ENCODE data around the gene SLC38A3. TPM values are rescaled to one million over a fixed set of nuclear protein-coding genes. Genes with fewer than 3 reads are reported as not detected.

The SLC38A3 gene
- total RNA-seq, 1 donor from 2014 or later, result 0.52 TPM

GRCh38 chr3:50214824-50215223 is 9.8 kb downstream of the SLC38A3 start:
- H3K9ac ChIP-seq (ENCODE audit: low read depth in 1 of 3, low read length in 3 of 3), result peak overlapping the region in 1 of 3 donors; percentile 69
- H3K27ac ChIP-seq (ENCODE audit: low read depth, low read length), result no peak overlapping the region
- H3K9me3 ChIP-seq (ENCODE audit: control insufficient read depth in 3 of 3, low read length in 3 of 3), result no peaks in the 10 kb centered on the region
- H3K36me3 ChIP-seq (ENCODE audit: control insufficient read depth in 3 of 3, insufficient read depth in 3 of 3, low read length in 3 of 3), result peaks cover 10 to 29% (median 16%) of the 10 kb centered on the region in 3 donors
- peaks cover 12 to 66% (median 37%) of the 10 kb centered on the region in 3 donors for H3K4me1 ChIP-seq (ENCODE audit: control insufficient read depth in 3 of 3, insufficient read depth in 3 of 3, low read length in 3 of 3)
- no peak overlapping the region for H3K4me3 ChIP-seq (ENCODE audit: low read length in 3 of 3)
- no peaks in the 10 kb centered on the region for H3K27me3 ChIP-seq (ENCODE audit: control insufficient read depth in 3 of 3, insufficient read depth in 3 of 3, low read length in 3 of 3)

- no peaks in the 10 kb centered on the region for H3K27me3 ChIP-seq (ENCODE audit: control insufficient read depth in 3 of 3, insufficient read depth in 3 of 3, low read length in 3 of 3)
Measured at GRCh38 chr3:50215529-50215928, 10.5 kb downstream of the SLC38A3 start.

GRCh38 chr3:50217681-50218080 is 12.6 kb downstream of the SLC38A3 start:
- Histone ChIP-seq H3K4me1 (ENCODE audit: control insufficient read depth in 3 of 3, insufficient read depth in 3 of 3, low read length in 3 of 3) (peaks cover 20 to 59% (median 30%) of the 10 kb centered on the region in 3 donors), H3K36me3 (ENCODE audit: control insufficient read depth in 3 of 3, insufficient read depth in 3 of 3, low read length in 3 of 3) (peaks cover 10 to 32% (median 16%) of the 10 kb centered on the region in 3 donors), H3K27me3 (ENCODE audit: control insufficient read depth in 3 of 3, insufficient read depth in 3 of 3, low read length in 3 of 3) (no peaks in the 10 kb centered on the region), H3K9ac (ENCODE audit: low read depth in 1 of 3, low read length in 3 of 3) (peak overlapping the region in 1 of 3 donors; percentile 16), H3K9me3 (ENCODE audit: control insufficient read depth in 3 of 3, low read length in 3 of 3) (no peaks in the 10 kb centered on the region), H3K27ac (ENCODE audit: low read depth, low read length) (no peak overlapping the region), H3K4me3 (ENCODE audit: low read length in 3 of 3) (no peak overlapping the region)

More at GRCh38 chr3:50215529-50215928, 10.5 kb downstream of the SLC38A3 start:
- H3K36me3 ChIP-seq (ENCODE audit: control insufficient read depth in 3 of 3, insufficient read depth in 3 of 3, low read length in 3 of 3), result peaks cover 10 to 32% (median 16%) of the 10 kb centered on the region in 3 donors
- no peak overlapping the region for H3K4me3 ChIP-seq (ENCODE audit: low read length in 3 of 3)
- no peaks in the 10 kb centered on the region for H3K9me3 ChIP-seq (ENCODE audit: control insufficient read depth in 3 of 3, low read length in 3 of 3)
- no peak overlapping the region for H3K27ac ChIP-seq (ENCODE audit: low read depth, low read length)
- peaks cover 13 to 66% (median 37%) of the 10 kb centered on the region in 3 donors for H3K4me1 ChIP-seq (ENCODE audit: control insufficient read depth in 3 of 3, insufficient read depth in 3 of 3, low read length in 3 of 3)
- H3K9ac ChIP-seq (ENCODE audit: low read depth in 1 of 3, low read length in 3 of 3), result no peak overlapping the region

- H3K27me3 ChIP-seq (ENCODE audit: control insufficient read depth in 3 of 3, insufficient read depth in 3 of 3, low read length in 3 of 3), result no peaks in the 10 kb centered on the region
- peaks cover 10 to 32% (median 16%) of the 10 kb centered on the region in 3 donors for H3K36me3 ChIP-seq (ENCODE audit: control insufficient read depth in 3 of 3, insufficient read depth in 3 of 3, low read length in 3 of 3)
- H3K9ac ChIP-seq (ENCODE audit: low read depth in 1 of 3, low read length in 3 of 3), result peak overlapping the region in 1 of 3 donors; percentile 8
- H3K4me1 ChIP-seq (ENCODE audit: control insufficient read depth in 3 of 3, insufficient read depth in 3 of 3, low read length in 3 of 3), result peaks cover 20 to 51% (median 23%) of the 10 kb centered on the region in 3 donors
- no peak overlapping the region for H3K27ac ChIP-seq (ENCODE audit: low read depth, low read length)
- H3K4me3 ChIP-seq (ENCODE audit: low read length in 3 of 3), result no peak overlapping the region
- no peaks in the 10 kb centered on the region for H3K9me3 ChIP-seq (ENCODE audit: control insufficient read depth in 3 of 3, low read length in 3 of 3)
Measured at GRCh38 chr3:50218448-50218847, 13.4 kb downstream of the SLC38A3 start.

- H3K9ac ChIP-seq (ENCODE audit: low read depth in 1 of 3, low read length in 3 of 3), result no peak overlapping the region
- peaks cover 15 to 43% (median 20%) of the 10 kb centered on the region in 3 donors for H3K4me1 ChIP-seq (ENCODE audit: control insufficient read depth in 3 of 3, insufficient read depth in 3 of 3, low read length in 3 of 3)
- H3K27me3 ChIP-seq (ENCODE audit: control insufficient read depth in 3 of 3, insufficient read depth in 3 of 3, low read length in 3 of 3), result no peaks in the 10 kb centered on the region
- no peak overlapping the region for H3K27ac ChIP-seq (ENCODE audit: low read depth, low read length)
- no peak overlapping the region for H3K4me3 ChIP-seq (ENCODE audit: low read length in 3 of 3)
- H3K9me3 ChIP-seq (ENCODE audit: control insufficient read depth in 3 of 3, low read length in 3 of 3), result no peaks in the 10 kb centered on the region
- peaks cover 10 to 32% (median 13%) of the 10 kb centered on the region in 3 donors for H3K36me3 ChIP-seq (ENCODE audit: control insufficient read depth in 3 of 3, insufficient read depth in 3 of 3, low read length in 3 of 3)
Measured at GRCh38 chr3:50219285-50219684, 14.2 kb downstream of the SLC38A3 start.

DNA sequence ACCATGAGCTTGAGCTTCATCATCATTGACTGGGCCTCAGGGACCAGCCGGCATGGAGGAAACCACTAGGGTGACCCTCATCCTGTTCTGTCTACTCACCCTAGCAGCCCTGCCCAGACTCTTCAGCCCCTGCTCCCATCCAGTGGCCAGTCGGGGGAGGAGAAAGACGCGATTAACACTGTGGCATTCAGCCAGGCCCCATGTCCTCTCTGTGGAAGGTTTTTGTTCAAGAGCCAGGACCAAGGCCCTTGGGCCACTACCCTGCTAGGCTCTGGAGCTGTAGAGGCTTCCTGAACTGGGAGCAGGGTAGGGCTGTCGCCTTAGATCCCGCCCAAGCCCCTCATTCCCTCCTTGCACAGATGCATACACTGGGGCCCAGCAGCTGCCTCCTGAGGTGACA is 15.0 kb downstream of the SLC38A3 start:
- no peak overlapping the region for H3K4me3 ChIP-seq (ENCODE audit: low read length in 3 of 3)
- peaks cover 10 to 27% (median 11%) of the 10 kb centered on the region in 3 donors for H3K36me3 ChIP-seq (ENCODE audit: control insufficient read depth in 3 of 3, insufficient read depth in 3 of 3, low read length in 3 of 3)
- H3K4me1 ChIP-seq (ENCODE audit: control insufficient read depth in 3 of 3, insufficient read depth in 3 of 3, low read length in 3 of 3), result peaks cover 7 to 34% (median 20%) of the 10 kb centered on the region in 3 donors
- no peak overlapping the region for H3K27ac ChIP-seq (ENCODE audit: low read depth, low read length)
- H3K9ac ChIP-seq (ENCODE audit: low read depth in 1 of 3, low read length in 3 of 3), result peak overlapping the region in 1 of 3 donors; percentile 40
- no peaks in the 10 kb centered on the region for H3K9me3 ChIP-seq (ENCODE audit: control insufficient read depth in 3 of 3, low read length in 3 of 3)
- H3K27me3 ChIP-seq (ENCODE audit: control insufficient read depth in 3 of 3, insufficient read depth in 3 of 3, low read length in 3 of 3), result no peaks in the 10 kb centered on the region

DNA sequence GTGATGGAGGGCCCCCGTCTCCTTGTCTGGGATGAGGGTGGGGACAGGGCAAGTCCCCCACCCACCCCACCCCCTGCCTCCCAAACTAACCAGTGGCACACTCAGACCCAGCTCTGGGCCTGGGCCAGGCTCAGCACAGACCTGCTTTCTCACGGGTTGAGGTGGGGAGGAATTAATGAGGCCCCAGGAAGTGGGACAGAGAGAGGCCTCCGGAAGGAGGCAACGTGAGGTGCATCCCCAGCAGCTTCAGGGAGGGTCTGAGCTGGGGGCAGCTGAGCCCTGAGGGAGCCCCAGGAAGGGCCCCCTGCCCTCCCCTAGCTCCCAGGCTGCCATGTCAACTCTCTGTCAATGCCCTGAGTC is 16.0 kb downstream of the SLC38A3 start:
- no peak overlapping the region for H3K4me3 ChIP-seq (ENCODE audit: low read length in 3 of 3)
- H3K9me3 ChIP-seq (ENCODE audit: control insufficient read depth in 3 of 3, low read length in 3 of 3), result no peaks in the 10 kb centered on the region
- H3K9ac ChIP-seq (ENCODE audit: low read depth in 1 of 3, low read length in 3 of 3), result peak overlapping the region in 1 of 3 donors; percentile 72
- H3K36me3 ChIP-seq (ENCODE audit: control insufficient read depth in 3 of 3, insufficient read depth in 3 of 3, low read length in 3 of 3), result peaks cover 10 to 25% (median 11%) of the 10 kb centered on the region in 3 donors
- no peak overlapping the region for H3K27ac ChIP-seq (ENCODE audit: low read depth, low read length)
- no peaks in the 10 kb centered on the region for H3K27me3 ChIP-seq (ENCODE audit: control insufficient read depth in 3 of 3, insufficient read depth in 3 of 3, low read length in 3 of 3)
- peaks cover 12 to 34% (median 23%) of the 10 kb centered on the region in 3 donors for H3K4me1 ChIP-seq (ENCODE audit: control insufficient read depth in 3 of 3, insufficient read depth in 3 of 3, low read length in 3 of 3)

DNA sequence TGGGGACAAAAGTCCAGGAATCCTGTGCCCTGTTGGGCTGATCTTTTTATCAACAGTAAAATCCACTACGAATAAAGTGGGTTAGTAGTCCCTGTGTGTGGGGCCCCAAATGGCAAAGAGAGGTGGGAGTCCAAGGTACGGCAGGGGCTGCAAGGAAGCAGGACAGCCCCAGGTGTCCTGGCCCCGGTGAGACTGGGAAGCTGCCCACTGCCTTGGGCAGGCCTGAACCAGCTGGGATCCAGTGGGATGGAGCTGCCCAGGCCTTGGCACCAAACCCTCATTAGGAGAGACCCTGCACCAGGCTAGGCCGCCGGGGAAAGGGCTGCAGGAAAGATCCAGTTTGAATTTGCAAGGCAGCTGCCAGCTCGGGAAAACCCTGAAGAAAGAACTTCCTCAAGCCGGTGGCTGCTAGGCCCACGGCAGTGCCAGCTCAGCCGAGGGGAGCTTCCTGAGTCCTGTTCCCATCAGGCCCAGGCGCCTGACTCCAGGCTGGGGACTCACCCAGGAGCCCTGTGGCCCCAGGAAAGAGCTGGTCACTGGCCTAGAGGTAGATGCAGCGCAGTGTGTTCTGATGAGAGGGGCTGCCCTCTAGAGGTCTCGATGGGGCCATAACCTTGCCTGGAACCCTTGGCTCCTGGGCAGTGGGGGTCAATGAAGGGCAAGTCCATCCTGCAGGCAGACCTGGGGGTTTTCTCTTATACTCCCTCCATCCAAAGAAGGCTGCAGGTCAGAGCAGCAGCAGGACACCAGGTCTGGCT is 16.5 kb downstream of the SLC38A3 start:
- Histone ChIP-seq H3K27ac (ENCODE audit: low read depth, low read length) (no peak overlapping the region), H3K27me3 (ENCODE audit: control insufficient read depth in 3 of 3, insufficient read depth in 3 of 3, low read length in 3 of 3) (no peaks in the 10 kb centered on the region), H3K36me3 (ENCODE audit: control insufficient read depth in 3 of 3, insufficient read depth in 3 of 3, low read length in 3 of 3) (peaks cover 10 to 24% (median 11%) of the 10 kb centered on the region in 3 donors), H3K4me3 (ENCODE audit: low read length in 3 of 3) (no peak overlapping the region), H3K4me1 (ENCODE audit: control insufficient read depth in 3 of 3, insufficient read depth in 3 of 3, low read length in 3 of 3) (peaks cover 16 to 37% (median 26%) of the 10 kb centered on the region in 3 donors), H3K9me3 (ENCODE audit: control insufficient read depth in 3 of 3, low read length in 3 of 3) (no peaks in the 10 kb centered on the region), H3K9ac (ENCODE audit: low read depth in 1 of 3, low read length in 3 of 3) (peak overlapping the region in 2 of 3 donors; percentile 32 to 72)

GRCh38 chr3:50222169-50222528 is 17.1 kb downstream of the SLC38A3 start:
- Histone ChIP-seq H3K4me3 (ENCODE audit: low read length in 3 of 3) (no peak overlapping the region), H3K9ac (ENCODE audit: low read depth in 1 of 3, low read length in 3 of 3) (peak overlapping the region in 1 of 3 donors; percentile 72), H3K27me3 (ENCODE audit: control insufficient read depth in 3 of 3, insufficient read depth in 3 of 3, low read length in 3 of 3) (no peaks in the 10 kb centered on the region), H3K36me3 (ENCODE audit: control insufficient read depth in 3 of 3, insufficient read depth in 3 of 3, low read length in 3 of 3) (peaks cover 10 to 21% (median 11%) of the 10 kb centered on the region in 3 donors), H3K9me3 (ENCODE audit: control insufficient read depth in 3 of 3, low read length in 3 of 3) (no peaks in the 10 kb centered on the region), H3K27ac (ENCODE audit: low read depth, low read length) (no peak overlapping the region), H3K4me1 (ENCODE audit: control insufficient read depth in 3 of 3, insufficient read depth in 3 of 3, low read length in 3 of 3) (peaks cover 21 to 42% (median 30%) of the 10 kb centered on the region in 3 donors)

DNA sequence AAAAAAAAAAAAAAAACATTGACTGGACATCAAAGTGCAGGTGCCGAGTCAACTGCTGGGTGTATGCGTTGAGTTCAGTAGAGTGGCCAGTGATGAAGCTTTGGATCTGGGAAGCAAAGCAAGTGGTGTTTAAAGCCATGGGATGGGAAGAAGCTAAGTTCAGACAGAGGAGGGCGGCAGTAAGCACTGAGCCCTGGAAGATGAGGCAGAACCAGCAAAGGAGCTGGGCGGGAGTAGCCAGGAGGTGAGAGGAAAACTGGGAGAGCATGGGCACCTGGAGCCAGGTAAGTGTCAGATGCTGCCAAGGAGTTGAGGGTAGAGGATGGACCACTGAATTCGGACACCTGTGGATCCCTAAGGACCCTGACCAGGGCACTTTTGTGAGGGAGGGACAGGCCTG is 19.6 kb downstream of the SLC38A3 start:
- no peaks in the 10 kb centered on the region for H3K9me3 ChIP-seq (ENCODE audit: control insufficient read depth in 3 of 3, low read length in 3 of 3)
- no peak overlapping the region for H3K9ac ChIP-seq (ENCODE audit: low read depth in 1 of 3, low read length in 3 of 3)
- H3K4me1 ChIP-seq (ENCODE audit: control insufficient read depth in 3 of 3, insufficient read depth in 3 of 3, low read length in 3 of 3), result peaks cover 29 to 36% (median 31%) of the 10 kb centered on the region in 3 donors
- no peak overlapping the region for H3K4me3 ChIP-seq (ENCODE audit: low read length in 3 of 3)
- H3K36me3 ChIP-seq (ENCODE audit: control insufficient read depth in 3 of 3, insufficient read depth in 3 of 3, low read length in 3 of 3), result peaks cover 0 to 3% (median 0%) of the 10 kb centered on the region in 3 donors
- H3K27ac ChIP-seq (ENCODE audit: low read depth, low read length), result no peak overlapping the region
- no peaks in the 10 kb centered on the region for H3K27me3 ChIP-seq (ENCODE audit: control insufficient read depth in 3 of 3, insufficient read depth in 3 of 3, low read length in 3 of 3)

Data from skeletal muscle tissue (tissue), 4 donors.